ENCODE measurements around the gene RYR2.

DNA sequence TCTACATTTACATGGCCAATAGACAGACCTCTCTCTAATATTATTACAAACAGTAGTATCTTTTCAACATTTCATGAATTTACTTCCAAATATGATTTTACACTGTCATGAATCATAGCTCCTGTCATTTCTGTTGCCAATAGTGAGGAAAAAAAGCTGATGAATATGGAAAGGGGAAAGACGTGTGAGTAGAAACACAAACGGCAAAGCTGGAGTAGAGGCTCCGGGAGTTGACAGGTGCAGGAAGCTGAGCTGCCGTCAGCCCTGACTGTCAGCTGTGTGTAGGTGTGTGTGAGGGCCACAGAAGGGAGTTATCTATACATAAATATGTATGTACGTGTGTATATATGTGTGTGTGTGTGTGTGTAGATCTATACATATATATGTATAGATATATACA, 431.9 kb downstream of the RYR2 start:
- TF ChIP-seq, protein P1, sequence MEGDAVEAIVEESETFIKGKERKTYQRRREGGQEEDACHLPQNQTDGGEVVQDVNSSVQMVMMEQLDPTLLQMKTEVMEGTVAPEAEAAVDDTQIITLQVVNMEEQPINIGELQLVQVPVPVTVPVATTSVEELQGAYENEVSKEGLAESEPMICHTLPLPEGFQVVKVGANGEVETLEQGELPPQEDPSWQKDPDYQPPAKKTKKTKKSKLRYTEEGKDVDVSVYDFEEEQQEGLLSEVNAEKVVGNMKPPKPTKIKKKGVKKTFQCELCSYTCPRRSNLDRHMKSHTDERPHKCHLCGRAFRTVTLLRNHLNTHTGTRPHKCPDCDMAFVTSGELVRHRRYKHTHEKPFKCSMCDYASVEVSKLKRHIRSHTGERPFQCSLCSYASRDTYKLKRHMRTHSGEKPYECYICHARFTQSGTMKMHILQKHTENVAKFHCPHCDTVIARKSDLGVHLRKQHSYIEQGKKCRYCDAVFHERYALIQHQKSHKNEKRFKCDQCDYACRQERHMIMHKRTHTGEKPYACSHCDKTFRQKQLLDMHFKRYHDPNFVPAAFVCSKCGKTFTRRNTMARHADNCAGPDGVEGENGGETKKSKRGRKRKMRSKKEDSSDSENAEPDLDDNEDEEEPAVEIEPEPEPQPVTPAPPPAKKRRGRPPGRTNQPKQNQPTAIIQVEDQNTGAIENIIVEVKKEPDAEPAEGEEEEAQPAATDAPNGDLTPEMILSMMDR (IDR thresholded peaks at IDR 0.05) = no peak
- TF ChIP-seq POLR2AphosphoS5 (IDR thresholded peaks at IDR 0.05) = no peak
- TF ChIP-seq POLR2A (IDR thresholded peaks at IDR 0.05) = no peak
